GM21515 (cell line): Measurements from ENCODE around the gene CNNM3.

Source experiments
- ATAC-seq: cut with Tn5 transposase; IDR thresholded peaks from one replicate; pipeline ENCODE4 v1.9.1; 2021; ENCODE audit not compliant: unreplicated experiment

CNNM3 gene

DNA sequence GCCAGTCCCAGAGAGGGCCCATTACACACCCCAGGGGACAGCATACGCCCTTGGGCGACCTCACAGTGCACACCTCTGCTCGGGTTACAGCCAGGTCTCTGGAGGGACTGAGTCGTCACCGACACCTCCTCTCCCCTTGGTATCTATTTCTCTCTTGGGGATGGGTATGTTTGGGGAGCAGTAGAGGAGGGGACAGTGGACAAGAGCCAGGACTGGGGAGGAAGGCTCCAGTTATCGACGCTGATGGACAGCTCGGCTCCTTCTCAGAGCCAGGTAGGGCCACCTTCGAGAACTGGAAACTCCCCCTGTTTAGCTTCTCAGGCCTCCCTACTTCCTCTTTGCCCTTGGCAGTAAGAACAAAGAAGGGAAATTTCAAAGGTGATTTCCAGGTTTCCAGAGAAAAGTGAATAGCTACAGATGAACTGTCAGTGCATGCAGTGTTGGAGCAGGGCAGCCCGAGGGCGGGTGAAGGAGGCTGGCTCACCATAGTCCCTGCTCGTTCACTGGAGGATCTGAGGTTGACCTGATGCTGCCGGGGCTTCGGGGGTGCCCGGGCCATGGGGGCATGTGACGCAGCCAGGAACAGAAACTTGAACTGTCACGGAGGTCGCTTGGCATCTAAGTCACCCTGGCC is 58.2 kb downstream of the CNNM3 start:
- ATAC-seq = no peak

DNA sequence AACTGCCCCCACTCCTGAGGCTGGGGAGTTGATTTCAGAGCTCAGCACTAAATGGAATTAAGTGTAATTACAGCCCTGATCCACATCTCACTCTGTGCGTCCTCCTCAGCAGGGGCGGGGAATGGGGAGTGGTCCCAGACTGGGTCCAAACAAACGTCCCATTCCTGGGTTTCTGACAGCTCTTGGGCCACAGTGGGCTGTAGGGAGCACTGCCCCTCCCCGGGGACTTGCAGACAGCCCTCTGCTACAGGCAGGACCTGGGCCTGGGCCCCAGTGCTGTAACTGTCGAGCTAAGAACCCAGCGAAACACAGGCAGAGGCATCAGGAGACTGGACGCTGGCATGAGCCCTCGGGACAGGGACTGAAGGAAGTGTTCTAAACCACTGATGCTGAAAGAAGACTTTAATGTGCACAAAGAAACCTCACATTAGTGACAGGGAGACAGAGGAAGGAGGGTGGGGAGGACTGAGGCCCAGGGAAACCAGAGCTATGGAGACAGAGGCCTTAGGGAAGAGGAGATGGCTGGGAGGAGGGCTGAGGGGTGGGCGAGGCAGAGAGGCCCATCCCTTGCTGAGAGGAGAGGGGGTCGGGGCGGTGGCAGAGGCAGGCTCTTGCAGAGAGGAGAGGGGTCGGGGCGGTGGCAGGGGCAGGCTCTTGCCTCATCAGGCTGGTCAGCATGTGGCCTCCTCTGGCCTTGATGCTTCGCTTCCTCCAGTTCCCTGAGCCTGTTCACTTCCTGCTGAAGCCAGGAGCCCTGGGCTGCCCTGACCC is 59.6 kb downstream of the CNNM3 start:
- no peak for ATAC-seq

DNA sequence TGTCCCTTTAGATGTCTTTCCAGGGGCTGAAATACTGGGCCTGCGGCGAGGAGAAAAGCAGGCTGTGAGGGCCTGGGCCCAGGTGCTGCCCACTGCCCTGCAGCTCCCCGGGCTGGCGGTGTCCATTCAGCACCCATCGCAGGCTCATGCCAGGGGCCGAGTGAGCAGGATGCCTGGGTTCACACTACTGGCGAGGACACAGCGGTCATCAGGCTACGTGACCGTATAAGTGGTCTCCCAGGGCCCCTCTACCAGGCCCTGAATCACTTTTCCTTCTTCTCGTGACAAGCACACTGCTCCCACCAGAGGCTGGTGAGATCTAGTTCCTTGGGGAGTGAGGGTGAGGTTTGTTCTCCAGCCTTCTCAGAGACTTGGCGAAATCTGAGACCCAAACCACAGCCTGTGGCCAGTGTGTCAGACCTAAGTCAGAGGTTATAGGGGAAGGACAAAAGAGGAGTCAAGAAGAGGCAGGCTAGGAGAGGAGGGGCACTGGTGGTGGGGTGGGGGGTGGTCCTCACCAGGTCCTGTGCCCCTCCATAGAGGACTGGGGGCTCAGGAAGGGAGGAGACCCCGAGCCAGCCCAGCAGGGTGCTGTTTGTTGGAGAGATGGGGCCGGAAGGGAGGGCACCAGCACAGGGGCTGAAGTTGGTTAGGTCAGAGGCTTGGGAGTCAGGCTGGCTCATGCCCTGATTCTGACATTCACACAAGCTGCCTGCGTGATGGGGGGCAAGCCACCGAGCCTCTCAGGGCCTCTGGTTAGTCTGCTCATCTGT is 60.4 kb downstream of the CNNM3 start:
- ATAC-seq = no peak

DNA sequence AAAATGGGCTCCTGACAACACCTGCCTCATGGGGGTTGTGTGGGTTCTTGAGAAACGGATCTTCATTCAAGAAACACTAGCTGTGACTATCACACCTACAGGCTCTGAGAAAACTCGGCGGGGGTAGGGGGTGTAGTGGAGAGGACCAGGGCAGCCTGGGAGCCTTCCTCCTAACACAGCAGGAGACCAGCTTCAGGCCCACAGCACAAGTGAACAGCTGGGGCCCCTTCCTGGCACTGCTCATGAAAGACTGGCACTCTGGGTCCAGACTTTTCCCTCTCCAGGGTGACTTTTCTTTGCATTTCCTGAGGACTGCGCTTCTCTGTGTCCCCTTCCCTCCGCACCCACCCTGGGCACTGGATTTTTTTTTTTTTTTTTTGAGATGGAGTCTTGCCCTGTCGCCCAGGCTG is 61.0 kb downstream of the CNNM3 start:
- no peak for ATAC-seq

DNA sequence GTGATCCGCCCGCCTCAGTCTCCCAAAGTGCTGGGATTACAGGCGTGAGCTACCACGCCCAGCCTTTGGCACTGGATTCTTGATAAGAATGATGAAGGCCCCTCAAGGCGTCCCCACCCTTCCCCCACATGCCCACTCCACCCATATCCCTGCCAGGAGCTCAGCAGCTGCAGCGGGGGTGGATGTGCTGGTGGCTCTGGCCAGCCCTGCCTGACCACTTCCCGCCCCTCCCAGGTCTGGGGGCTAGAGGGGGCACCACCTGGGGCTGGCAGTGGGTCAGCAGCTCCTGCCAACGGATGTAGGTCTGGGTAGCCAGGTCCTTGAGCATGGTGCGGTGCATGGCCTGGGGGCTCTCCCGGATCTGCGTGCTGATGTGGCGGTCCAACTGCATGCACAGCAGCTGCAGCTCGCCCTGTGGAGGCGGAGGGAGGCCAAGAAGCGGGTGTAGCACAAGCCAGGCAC is 61.6 kb downstream of the CNNM3 start:
- no peak for ATAC-seq

DNA sequence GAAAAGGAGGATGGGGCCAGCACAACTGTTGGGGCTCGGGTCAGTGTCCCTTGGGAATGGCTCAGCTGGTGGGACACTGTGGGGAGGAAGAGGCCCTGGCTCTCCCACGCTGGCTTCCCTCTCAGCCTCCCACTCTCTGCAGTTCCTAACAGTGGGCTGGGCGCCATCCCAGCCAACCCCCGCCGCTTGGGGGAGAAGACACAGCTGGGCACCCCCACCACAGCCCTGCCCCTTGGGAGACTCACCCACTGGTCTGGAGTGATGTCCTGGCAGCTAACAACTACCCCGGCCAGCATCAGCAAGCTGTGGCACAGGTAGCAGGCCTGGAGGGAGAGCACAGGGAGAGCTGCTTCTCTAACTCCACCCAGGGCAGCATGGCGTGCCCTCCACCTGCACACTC is 62.1 kb downstream of the CNNM3 start:
- ATAC-seq = no peak

DNA sequence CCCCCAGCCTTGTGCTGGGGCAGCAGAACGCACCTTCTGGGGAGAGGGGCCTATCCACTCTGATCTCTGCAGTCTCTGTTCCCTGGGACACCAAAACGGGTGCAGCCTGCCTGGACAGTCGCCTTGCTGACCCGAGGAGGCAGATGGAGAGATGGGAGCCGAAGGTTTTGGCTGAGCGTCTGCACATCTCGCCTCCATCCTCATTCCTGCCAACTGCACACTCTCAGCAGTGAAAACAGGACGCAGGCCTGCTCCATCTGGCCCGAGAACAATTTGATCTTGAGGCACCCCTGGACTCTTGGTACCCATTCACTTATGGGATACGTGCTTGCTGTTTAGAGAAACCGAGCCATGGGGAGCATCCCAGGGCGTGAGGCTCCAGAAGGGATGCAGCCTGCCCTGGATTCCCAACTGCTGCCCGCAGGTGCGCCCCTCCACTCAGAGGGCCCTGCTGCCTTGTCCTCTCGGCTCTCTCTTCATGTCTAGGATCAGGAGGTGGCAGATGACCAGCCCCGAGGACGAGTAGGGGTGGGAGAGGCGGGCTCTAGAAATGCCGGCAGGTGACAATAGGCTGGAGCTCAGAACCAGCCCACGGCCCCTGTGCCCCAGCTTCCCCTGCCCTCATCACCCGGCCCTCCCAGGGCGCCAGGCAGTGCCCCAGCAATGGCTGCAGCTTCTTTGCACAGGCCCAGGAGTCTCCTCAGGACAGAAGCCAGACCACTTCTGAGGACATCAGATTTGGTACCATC is 62.9 kb downstream of the CNNM3 start:
- ATAC-seq = no peak

DNA sequence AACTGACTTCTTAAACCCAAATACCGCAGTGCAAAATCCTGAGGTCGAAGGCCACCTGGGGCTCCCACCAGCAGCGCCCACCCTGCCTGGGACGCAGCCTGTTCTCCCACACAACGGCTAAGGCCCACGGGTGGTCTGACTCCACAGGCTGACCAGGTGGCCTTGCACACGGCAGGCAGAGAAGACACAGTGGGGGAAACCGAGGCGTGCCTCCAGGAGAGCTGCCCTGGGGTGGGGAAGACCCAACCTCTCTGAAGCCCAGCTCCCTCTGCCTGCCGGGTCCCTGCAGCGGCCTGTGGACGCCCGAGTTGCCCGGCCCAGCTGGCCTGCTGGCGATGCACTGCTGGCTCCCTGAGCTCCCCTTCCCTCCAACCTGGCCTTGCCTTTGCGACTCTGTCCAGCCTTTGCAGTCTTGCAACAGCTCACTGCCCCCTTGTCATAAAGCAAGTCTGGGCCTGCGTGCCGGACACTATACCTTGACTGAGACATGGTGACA is 63.5 kb downstream of the CNNM3 start:
- ATAC-seq = no peak

DNA sequence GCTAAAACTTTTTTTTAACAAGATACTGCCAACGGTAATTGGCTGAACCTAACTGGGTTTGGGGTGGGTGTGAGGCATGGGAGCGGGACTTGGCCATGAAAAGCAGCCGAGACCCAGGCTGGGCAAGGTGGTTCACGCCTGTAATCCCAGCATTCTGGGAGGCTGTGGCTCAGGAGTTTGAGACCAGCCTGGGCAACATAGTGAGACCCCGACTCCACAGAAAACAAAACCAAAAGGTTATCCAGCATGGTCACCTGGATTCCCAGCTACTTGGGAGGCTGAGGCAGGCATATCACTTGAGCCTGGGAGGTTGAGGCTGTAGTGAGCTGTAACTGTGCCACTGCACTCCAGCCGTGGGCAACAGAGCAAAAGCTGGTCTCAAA is 64.8 kb downstream of the CNNM3 start:
- no peak for ATAC-seq

DNA sequence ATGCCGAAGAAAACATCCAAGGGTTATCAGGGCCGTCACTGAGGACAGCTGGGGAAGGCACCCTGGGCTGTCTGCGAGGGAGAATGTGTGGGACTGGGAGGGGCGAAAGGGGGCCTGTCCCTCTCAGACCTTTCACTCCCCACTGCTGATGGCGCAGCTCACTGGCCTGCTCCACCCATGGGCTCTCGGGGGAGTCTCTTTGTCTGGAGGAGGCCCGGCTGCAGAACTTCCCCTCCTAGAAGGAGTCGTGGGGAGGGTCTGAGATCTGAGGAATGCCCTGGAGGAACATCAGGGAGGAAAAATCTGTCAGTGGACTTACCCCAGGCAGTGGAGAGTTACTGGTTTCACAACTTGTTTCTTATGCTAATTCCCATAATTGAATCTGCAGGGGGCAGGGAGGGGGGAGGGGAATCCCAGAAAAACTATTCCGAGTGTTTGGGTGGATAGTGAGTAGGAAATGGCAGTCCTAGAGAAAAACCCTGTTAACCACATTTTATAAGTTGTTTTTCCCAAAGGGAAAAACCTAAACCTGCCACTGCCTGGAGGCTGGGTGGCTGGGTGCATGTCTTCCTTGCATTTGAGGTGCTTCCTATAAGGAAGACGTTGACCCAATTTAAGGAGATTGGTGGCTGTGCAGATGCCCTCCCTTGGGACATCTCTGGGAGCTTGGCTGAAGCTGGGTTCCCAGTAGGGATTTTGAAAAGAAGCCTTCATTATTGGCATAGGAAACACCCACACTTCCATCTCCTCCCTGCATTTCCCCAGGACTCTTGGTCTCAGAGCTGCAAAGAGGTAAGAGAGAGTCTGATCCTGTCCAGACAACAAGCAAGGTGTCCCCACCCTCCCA is 65.5 kb downstream of the CNNM3 start:
- no peak for ATAC-seq

DNA sequence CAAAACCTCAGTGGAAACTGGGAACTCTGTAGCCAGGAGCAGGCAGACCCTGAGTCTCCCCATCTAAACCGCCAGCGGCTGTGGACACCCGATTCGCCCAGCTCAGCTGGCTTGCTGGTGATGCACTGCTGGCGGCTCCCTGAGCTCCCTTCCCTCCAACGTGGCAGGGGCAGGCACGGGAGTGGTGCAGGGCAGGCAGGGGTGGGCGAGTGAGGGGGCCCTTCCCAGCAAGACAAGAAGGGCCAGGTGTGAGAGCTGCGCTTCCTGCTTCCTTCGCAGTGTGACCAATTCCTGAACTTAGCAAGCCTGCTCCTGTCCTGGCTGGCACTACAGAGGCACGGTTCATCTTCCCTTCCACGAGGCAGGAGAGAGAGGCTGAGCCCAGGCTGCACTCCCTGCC is 66.2 kb downstream of the CNNM3 start:
- no peak for ATAC-seq

DNA sequence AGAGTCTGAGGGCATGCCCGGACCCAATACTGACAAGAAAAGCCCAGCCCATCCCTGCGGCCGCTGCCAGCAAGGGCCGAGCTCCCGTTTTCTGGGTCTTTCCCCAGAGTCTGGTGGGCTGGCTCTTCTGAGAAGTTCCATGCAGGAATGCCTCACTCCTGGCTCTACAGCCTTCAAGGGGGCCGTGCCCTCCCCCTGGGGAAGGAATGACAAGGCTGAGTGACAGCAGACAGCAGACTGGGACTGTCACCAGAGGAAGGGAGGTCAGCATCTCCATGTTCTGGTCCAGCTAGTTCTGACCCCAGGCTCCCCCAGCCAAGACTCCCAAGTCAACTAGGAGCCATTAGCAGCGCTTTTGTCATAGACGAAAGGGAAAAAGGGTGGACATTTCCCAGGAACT is 66.8 kb downstream of the CNNM3 start:
- ATAC-seq = no peak

DNA sequence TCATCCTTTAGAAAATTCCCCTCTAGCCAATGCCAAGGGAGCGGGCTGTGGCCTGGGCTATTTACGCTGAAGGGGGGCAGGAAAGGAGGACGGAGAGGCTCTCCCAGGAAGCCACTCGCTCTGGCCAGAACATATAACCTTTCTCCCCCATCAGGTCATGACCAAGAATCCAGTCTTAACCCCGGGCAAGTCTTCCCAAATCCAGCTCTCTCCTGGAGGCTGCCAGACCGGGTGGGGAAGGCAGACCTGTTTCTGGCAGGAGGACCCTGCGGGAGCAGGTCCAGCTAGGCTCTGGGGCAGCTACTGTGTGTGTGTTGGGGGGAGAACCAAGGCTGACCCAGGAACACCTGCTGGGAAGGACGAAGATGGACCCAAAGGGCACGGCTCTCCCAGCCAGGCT is 67.2 kb downstream of the CNNM3 start:
- no peak for ATAC-seq
